Activated T-helper 1 cell treated with Interleukin-2 at 50 U/mL for 16 hours (primary cell): Measurements from ENCODE around the gene UVSSA.

Experiments
- DNase-seq: peaks from one replicate; pipeline ENCODE4 v3.0.0-alpha.2; 2020; ENCODE audit warnings: low read depth

The UVSSA gene

DNA sequence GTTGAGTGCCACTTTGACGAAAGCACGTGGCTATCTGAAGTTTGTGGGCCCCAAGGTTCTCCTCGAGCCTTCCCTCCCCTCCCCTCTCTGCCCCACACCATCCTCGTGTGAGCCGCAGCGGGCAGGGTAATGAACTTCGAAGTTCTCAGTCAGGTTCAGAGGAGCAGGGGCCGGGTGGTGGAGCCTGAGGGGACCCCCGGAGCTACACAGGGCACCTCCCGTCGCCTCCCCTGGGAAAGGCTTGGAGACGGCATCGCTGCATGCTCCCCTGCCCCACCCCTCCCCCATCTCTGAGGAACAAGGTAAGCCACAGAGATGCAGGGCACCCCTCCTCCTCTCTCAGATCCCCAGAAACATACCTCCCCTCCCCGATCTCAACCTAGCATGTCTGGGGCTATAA lies 62.1 kb downstream of the UVSSA start:
- no peak for DNase-seq

DNA sequence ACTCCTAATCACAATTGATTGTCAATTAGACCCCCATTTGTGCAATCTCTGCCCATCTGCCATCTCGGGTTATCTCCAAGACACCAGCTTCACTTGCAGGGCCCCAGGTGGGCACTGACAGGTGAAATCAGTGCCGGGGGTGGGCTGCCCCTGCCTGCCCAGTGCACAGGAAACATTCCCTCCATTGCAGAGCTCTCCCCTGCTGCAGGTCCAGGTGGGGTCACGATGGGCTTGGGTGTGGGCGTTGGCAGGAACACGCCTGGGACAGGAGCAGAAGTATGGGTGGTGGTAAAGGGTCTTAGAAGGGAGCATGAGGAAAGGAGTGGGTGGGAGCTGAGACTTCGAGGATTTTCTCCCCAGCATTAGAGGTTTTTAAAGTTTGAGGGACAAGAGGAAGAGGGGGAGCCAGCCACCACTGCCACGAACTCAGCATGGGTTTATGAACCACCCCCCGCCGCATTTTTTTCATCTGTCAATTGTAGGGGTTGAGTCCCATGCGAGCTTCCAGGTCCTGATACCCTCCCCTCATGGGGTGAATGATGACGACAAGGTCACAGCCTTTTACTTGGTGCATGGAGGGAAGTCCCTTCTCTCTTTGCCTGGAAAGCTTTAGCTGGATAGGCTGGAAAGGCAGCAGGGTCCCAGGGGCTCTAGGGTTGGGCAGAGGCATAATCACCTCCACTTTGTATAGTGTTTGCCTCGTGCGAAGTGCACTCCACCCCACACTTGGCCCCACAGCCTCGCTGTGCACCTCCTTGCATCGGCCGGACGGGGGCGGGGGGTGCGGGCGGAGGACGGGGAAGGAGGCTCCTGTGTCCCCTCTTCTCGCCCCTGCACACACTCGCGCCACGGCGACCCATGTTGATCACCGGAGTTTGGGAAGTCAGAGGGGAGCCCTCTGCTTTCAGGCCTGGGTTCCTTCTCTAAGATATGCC lies 62.8 kb downstream of the UVSSA start:
- no peak for DNase-seq

GRCh38 chr4:1410491-1411325 lies 63.7 kb downstream of the UVSSA start:
- no peak for DNase-seq

- no peak for DNase-seq
Measured at GRCh38 chr4:1411436-1412375, 64.7 kb downstream of the UVSSA start.

GRCh38 chr4:1412376-1413203 lies 65.6 kb downstream of the UVSSA start:
- DNase-seq = no peak

DNA sequence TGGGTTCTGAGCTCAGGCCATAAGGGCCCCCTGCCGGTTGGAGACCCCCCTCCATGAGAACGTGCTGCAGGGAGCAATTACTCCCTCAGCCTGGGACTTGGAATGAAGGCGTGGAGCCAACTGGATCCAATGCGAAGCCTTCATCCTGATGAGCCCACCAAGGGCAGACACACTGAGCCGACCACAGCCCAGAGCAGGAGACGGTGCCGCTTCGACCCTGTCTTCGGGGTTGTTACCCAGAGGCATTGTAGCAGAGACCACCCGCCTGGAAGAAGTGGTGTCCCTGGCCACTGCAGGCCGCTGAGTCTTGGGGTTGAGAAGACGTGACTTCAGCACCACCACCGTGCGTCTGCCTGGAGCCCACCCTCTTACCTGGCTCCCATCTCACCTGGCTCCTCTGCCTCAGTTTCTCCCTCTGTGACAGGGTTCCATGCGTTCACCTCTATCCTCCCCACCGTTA lies 66.2 kb downstream of the UVSSA start:
- no peak for DNase-seq

DNA sequence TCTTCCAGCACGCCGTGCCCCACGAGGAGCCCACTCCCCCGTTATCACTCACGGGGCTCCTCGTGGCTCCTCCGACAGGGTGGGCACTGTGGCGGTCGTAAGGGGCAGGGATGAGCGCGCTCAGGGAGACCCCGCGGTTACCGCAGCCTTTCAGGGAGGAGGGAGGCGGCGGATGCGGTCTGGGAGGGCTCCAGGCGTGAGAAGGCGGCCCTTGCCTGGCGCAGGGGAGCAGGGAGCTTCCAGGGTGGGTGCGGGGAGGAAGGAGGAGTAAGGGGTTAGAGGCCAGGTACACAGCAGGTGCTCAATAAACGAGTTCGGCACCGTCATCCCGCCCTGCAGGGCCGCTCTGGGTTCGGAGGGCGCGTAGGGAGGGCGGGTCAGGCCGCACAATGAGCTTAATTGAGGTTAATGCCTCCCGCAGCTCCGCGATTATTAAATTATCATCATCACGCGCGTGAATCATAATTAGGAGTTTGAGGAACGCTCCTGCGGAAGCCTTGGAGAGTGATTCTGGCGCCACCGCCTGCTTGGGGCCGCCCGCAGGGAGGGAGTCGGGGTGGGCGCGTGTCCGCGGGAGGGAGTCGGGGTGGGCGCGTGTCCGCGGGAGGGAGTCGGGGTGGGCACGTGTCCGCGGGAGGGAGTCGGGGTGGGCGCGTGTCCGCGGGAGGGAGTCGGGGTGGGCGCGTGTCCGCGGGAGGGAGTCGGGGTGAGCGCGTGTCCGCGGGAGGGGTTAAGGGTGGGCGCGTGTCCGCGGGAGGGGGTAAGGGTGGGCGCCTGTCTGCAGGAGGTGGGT lies 66.9 kb downstream of the UVSSA start:
- no peak for DNase-seq

DNA sequence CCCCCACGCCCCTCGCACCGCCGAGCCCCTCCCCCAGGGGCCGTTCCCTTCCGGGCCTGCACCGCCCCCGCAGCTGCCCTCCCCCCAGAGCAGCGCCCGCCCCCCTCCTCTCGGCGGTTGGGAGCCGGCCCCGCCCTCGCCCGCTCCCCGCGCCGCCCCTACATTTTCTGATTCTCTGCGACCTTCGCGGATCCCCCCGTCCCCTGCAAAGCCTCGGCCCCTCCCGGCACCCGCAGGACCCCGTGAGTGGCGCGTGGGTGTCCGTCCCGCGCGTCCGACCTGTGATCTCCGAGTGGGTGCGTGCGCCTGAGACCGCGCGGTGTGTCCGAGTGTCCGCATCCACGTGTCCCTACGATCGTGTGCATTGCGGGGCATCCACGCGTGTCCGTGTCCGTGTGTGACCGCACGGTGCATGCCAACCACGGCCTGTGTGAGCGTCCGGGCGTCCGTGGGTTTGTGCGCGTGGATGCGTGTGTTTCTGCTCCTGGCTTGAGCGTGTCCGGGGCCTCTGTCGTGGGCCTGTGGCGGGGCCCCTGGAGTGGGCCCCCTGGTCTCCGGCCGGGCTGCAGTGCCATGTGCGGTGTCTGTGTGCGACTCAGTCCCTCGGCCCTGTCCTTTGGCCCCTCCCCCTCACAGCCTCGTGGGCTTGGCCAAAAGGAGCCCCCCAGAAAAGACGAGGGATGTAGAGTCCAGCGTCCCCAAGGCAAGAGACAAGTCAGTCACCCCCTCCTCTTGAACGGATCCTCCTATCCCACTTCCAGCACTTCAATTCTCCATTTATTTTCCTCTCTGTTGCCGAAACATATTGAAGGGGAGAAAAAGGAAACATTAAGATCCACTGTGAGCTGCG lies 68.0 kb downstream of the UVSSA start:
- DNase-seq = no peak

DNA sequence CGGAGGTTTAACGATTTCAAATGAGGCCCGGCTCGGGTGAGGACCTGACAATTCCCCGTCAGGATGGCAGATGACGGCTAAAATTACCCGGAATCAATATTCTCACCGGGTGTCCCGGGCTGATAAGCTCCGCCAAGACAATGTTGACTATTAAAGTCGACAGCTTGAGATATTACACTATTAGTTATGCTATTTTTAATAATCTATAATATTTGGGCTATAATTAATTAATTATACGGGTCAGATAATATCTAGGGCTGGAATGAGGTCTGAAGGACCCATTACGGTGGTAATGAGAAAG lies 68.6 kb downstream of the UVSSA start:
- no peak for DNase-seq

GRCh38 chr4:1416051-1416947 lies 69.3 kb downstream of the UVSSA start:
- DNase-seq = no peak

- DNase-seq = no peak
Measured at GRCh38 chr4:1416948-1417260, 69.9 kb downstream of the UVSSA start.

DNA sequence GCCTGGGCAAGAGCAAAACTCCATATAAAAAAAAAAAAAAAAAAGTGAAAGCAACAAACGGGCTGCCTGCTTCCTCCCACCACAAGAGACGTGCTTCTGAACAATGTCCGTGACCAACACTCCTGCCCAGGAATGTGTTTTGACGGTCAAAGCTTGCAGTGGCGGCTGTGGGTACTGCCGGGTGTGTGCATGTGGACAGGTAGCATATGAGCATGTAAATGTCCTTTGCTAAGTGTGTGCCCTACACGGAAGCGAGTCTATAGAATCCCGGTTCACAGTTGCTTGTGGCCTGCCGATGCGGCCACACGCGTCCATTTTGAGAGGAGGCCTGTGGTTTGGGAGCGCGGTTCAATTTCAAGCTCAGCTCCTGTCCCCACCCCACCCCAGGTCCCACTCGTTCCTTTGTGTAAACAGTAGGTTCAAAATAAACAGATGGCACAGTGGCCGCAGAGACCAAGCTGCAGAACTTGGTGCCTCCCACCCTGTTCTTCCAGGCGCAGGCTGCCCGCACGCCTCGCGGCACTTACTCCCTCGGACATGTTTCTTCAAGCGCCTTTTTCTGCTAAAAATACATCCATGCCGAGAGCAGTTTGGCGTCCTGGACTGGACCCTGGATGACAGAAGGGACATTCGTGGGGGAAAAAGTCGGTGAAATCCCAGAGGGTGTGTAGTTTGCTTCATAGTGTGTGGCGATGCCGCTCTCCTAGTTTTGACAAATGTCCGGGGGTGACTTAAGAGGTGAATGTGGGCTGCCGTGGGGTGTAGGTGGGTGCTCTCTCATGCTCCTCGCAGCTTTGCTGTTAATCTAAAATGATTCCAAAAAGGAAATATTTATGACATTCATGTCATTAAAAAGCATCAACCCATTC lies 70.7 kb downstream of the UVSSA start:
- DNase-seq = no peak

DNA sequence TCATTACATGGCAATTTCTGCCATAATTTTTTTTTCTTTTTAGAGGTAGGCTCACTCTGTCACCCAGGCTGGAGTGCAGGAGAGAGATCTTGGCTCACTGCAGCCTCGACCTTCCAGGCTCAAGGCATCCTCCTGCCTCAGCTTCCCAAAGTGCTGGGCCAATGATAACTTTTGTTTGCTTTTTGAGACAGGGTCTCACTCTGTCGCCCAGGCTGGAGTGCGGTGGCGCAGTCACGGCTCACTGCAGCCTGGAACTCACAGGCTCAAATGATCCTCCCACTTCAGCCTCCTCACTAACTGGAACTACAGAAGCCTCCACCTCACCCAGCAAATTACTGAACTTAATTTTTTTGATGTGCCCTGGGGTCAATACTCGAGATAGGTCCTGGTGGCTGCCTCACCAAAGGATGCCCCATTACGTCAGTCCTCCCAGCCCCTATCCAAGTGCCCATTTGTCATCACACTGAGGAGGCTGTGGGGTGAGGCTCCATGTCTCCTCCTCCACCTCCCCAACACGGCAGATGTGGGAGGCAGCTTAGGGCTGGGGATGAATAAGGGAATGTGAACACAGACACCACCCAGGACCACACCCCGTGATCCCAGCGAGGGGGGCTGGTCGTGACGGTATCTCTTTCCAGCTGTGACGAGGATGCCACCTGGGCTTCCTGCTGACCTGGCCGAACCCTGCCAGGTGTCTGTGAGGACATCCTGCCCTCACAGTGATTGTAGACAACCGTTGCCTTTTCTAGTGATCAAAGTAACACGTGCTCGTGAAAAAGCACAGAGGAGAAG lies 71.7 kb downstream of the UVSSA start:
- no peak for DNase-seq

GRCh38 chr4:1419708-1420107 lies 72.7 kb downstream of the UVSSA start:
- DNase-seq = no peak

GRCh38 chr4:1421657-1422056 lies 74.6 kb downstream of the UVSSA start:
- DNase-seq = no peak

- DNase-seq = no peak
Measured at GRCh38 chr4:1427010-1427409, 80.0 kb downstream of the UVSSA start.
